MCF 10A (cell line): ENCODE data around the gene FAT1. TPM values are rescaled to one million over a fixed set of nuclear protein-coding genes. Genes with fewer than 3 reads are reported as not detected.

Experiments
- BruUV-seq: library from RNA; stranded (reverse); fragments of 400-500 nt; replicated peaks from 2 replicates; lab custom pipeline; 2021; lab: Mats Ljungman, UMichigan
- CTCF ChIA-PET: fragments of 300-600 bp; sonication (Branson Sonifier 250); formaldehyde crosslinking; extraction: SDS; loops from one replicate; lab custom pipeline; 2021; ENCODE audit warnings: antibody characterized with exemption, inconsistent platforms; lab: Yijun Ruan, JAX
- POLR2A ChIA-PET: fragments of 300-600, 350-650 bp; sonication (Branson Sonifier 250); formaldehyde crosslinking; extraction: SDS; loops from one replicate; lab custom pipeline; 2020; ENCODE audit warnings: antibody characterized with exemption, inconsistent platforms; lab: Yijun Ruan, JAX
- DNase-seq: peaks from one replicate; pipeline ENCODE4 v3.0.0-alpha.2; 2018; ENCODE audit not compliant: unreplicated experiment
- H3K27ac Mint-ChIP-seq: one replicate; pipeline ENCODE4 v1.8.0; 2022; ENCODE audit warnings: mild to moderate bottlenecking, low read depth, mixed read lengths; ENCODE audit not compliant: unreplicated experiment
- H3K27me3 Mint-ChIP-seq: one replicate; pipeline ENCODE4 v1.8.0; 2022; ENCODE audit warnings: mixed read lengths; ENCODE audit not compliant: insufficient read depth, unreplicated experiment
- H3K36me3 Mint-ChIP-seq: one replicate; pipeline ENCODE4 v1.8.0; 2022; ENCODE audit warnings: mild to moderate bottlenecking, moderate library complexity, mixed read lengths; ENCODE audit not compliant: insufficient read depth, unreplicated experiment
- H3K4me1 Mint-ChIP-seq: one replicate; pipeline ENCODE4 v1.8.0; 2022; ENCODE audit warnings: mixed read lengths; ENCODE audit not compliant: insufficient read depth, unreplicated experiment
- H3K4me3 Mint-ChIP-seq: one replicate; pipeline ENCODE4 v1.8.0; 2022; ENCODE audit warnings: mild to moderate bottlenecking, moderate library complexity, mixed read lengths; ENCODE audit not compliant: unreplicated experiment
- H3K9me3 Mint-ChIP-seq: one replicate; pipeline ENCODE4 v1.8.0; 2022; ENCODE audit warnings: mixed read lengths; ENCODE audit not compliant: unreplicated experiment
- intact Hi-C: fragments of 100-400 bp; cut with micrococcal nuclease; formaldehyde crosslinking; loops from 2 replicates; pipeline ENCODE4 v1.14.1; 2022
- total RNA-seq: library from RNA; stranded (reverse); gene quantifications from 2 replicates; pipeline ENCODE4 v1.2.3, GENCODE V29; 2022
- TF ChIP-seq, protein P1 (sequence below): fragments of 200-600 bp; IDR thresholded peaks from one replicate; pipeline ENCODE4 v1.8.0; 2022; ENCODE audit warnings: antibody characterized with exemption, mild to moderate bottlenecking; ENCODE audit not compliant: unreplicated experiment

FAT1 gene
- total RNA-seq, 1 experiment from 2014 or later, result 165 TPM

DNA sequence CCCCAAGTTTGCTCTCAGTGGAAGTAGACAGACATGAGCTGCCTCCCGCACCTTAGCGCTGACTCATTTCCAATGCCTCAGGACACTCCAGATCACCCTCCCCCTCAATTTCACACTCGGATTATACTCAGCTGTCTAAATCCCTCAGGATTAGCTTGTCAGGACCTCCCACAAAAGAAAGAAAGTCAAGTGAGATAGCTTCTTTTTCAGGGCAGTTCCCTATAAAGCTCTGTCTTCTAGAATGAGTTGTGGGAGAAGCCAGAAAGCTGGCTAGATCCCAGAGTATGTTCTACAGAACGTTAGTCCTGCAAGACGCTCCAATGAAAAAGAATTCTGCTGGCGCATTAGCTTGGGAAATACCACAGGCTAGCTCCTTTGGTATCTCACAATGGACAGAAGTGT is 117.1 kb downstream of the FAT1 start:
- Mint-ChIP-seq H3K4me1 (peaks cover 19% of the 10 kb centered on the region), H3K9me3 (no peaks in the 10 kb centered on the region), H3K4me3 (no peak overlapping the region), H3K27me3 (no peaks in the 10 kb centered on the region), H3K36me3 (peaks cover 93% of the 10 kb centered on the region), H3K27ac (peak overlapping the region; percentile 58)
- ChIA-PET CTCF (interaction anchor here (0.6 to 1.9 kb wide), 2 partner anchors 19 to 330 kb away, joined by 3 to 16 read pairs; no protein-coding TSS in a partner anchor), POLR2A (interaction anchor here (0.6 to 1.4 kb wide), 4 partner anchors 16 to 622 kb away, joined by 3 to 4 read pairs (median 3); no protein-coding TSS in a partner anchor)
- BruUV-seq, result no TSS peak
- peak; percentile 80 for DNase-seq
- intact Hi-C loops, result no loop called here
- TF ChIP-seq, protein P1, sequence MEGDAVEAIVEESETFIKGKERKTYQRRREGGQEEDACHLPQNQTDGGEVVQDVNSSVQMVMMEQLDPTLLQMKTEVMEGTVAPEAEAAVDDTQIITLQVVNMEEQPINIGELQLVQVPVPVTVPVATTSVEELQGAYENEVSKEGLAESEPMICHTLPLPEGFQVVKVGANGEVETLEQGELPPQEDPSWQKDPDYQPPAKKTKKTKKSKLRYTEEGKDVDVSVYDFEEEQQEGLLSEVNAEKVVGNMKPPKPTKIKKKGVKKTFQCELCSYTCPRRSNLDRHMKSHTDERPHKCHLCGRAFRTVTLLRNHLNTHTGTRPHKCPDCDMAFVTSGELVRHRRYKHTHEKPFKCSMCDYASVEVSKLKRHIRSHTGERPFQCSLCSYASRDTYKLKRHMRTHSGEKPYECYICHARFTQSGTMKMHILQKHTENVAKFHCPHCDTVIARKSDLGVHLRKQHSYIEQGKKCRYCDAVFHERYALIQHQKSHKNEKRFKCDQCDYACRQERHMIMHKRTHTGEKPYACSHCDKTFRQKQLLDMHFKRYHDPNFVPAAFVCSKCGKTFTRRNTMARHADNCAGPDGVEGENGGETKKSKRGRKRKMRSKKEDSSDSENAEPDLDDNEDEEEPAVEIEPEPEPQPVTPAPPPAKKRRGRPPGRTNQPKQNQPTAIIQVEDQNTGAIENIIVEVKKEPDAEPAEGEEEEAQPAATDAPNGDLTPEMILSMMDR, result no peak

DNA sequence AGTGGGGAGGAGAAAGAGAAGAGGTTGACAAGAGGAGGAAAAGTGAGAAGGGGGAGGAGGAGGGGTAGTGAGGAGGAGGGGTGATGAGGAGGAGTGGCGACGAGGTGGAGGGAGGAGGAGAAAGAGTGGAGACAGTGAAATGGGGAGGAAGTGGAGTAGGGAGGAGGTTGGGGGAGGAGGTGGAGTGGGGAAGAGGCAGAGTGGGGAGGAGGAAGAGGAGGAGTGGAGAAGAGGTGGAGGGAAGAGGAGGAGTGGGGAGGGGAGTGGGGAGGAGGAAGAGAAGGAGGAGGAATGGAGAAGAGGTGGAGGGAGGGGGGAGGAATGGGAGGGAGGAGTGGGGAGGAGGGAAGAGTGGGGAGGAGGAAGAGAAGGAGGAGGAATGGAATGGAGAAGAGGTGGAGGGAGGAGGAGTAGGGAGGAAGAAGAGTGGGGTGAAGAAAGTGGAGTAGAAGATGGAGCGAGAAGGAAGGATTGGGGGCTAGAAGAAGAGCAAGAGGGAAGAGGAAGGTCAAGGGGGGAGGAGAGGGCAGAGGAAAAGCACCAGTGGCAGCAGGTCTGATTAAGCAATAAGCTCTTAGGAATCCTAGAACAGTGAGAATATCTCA is 118.3 kb downstream of the FAT1 start:
- Mint-ChIP-seq H3K9me3 (no peaks in the 10 kb centered on the region), H3K27me3 (no peaks in the 10 kb centered on the region), H3K27ac (no peak overlapping the region), H3K4me1 (peaks cover 19% of the 10 kb centered on the region), H3K36me3 (peaks cover 93% of the 10 kb centered on the region), H3K4me3 (no peak overlapping the region)
- TF ChIP-seq, protein P1, result no peak
- CTCF ChIA-PET, result interaction anchor here (0.6 to 1.9 kb wide), 2 partner anchors 18 to 105 kb away, joined by 3 to 16 read pairs; no protein-coding TSS in a partner anchor
- intact Hi-C loops, result no loop called here
- no TSS peak for BruUV-seq
- no peak for DNase-seq
- POLR2A ChIA-PET, result no interaction called here

DNA sequence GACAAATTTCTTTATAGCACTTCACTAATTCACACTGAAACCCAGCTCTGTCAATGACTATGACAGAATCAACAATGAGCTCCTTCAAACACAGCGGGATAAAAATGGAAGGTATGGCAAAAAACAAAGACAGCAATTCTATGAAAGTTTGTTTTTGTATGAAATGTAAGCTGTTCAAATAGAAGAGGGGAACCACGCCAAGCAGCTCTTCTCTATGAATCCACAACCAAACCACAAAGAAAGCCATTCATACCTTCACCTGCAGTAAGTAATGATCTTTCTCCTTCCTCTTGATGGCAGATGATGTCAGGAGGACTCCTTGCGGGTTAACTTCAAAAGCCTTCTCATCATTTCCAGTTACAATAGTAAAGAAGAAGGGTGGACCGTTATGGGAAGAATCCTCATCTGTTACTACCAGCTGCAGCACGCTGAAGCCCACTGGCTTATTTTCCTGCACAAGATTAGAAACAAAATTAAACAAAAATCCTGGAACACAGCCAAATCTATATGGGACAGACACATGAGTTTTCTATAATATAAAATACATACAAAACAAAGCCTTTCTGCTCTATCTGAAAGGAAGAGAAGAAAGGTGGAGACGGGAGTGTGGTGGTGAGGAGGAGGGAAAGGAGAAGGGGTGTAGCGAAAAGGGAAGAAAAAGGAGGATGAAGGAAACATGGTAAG is 119.4 kb downstream of the FAT1 start:
- H3K4me1 Mint-ChIP-seq, result peaks cover 19% of the 10 kb centered on the region
- intact Hi-C loops, result no loop called here
- no peak for DNase-seq
- no peaks in the 10 kb centered on the region for H3K27me3 Mint-ChIP-seq
- peaks cover 93% of the 10 kb centered on the region for H3K36me3 Mint-ChIP-seq
- TF ChIP-seq, protein P1, result no peak
- ChIA-PET POLR2A (no interaction called here), CTCF (interaction anchor here (0.6 kb wide), 1 partner anchor 131 kb away, joined by 3 read pairs; no protein-coding TSS in a partner anchor)
- no peak overlapping the region for H3K4me3 Mint-ChIP-seq
- BruUV-seq, result no TSS peak
- no peaks in the 10 kb centered on the region for H3K9me3 Mint-ChIP-seq
- H3K27ac Mint-ChIP-seq, result peak overlapping the region; percentile 62

DNA sequence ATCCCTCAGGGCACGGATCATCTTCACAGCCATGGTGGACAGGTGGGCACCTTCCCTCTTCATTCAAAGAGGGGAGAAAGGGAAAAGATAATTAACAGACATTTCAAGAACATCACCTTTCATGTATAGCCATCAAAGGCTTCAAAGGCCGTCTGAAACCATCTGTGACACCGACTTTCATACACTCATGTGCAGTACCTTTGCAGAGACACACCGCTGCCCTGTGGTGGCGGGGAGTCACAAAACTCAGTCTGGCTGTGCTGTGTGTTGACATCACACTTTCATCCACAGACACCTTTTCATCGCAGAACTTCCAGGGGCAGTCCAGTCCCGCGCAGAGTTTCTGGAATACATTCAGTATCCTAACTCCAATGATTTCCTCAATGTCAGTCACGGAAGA is 120.7 kb downstream of the FAT1 start:
- CTCF ChIA-PET, result interaction anchor here (0.5 kb wide), 1 partner anchor 72 kb away, joined by 3 read pairs; no protein-coding TSS in a partner anchor
- Mint-ChIP-seq H3K27me3 (no peaks in the 10 kb centered on the region), H3K36me3 (peaks cover 93% of the 10 kb centered on the region), H3K9me3 (no peaks in the 10 kb centered on the region), H3K4me3 (no peak overlapping the region), H3K27ac (no peak overlapping the region), H3K4me1 (peaks cover 19% of the 10 kb centered on the region)
- POLR2A ChIA-PET, result no interaction called here
- TF ChIP-seq, protein P1, result no peak
- no TSS peak for BruUV-seq
- no peak for DNase-seq
- intact Hi-C loops, result no loop called here
